DOHH2 (cell line): Measurements from ENCODE around the gene NDUFA5.

Experiments
- H3F3A ChIP-seq: fragments of 200-600 bp; sonication (generic), shearing (Covaris generic); 2 replicates; pipeline ENCODE4 v1.6.0; 2016; ENCODE audit warnings: antibody characterized with exemption, mild to moderate bottlenecking; ENCODE audit not compliant: control insufficient read depth, insufficient read depth
- H3K27ac ChIP-seq: fragments of 200-600 bp; sonication (generic); 2 replicates; pipeline ENCODE4 v1.5.1; 2014; ENCODE audit warnings: low read depth, mild to moderate bottlenecking, low read length, moderate library complexity
- H3K27me3 ChIP-seq: fragments of 200-600 bp; sonication (generic); 2 replicates; pipeline ENCODE4 v1.6.1; 2014; ENCODE audit warnings: mild to moderate bottlenecking, low read length, mixed read lengths; ENCODE audit not compliant: control insufficient read depth
- H3K36me3 ChIP-seq: fragments of 200-600 bp; sonication (generic); 2 replicates; pipeline ENCODE4 v1.6.1; 2014; ENCODE audit warnings: mild to moderate bottlenecking, low read length, moderate library complexity, mixed read lengths; ENCODE audit not compliant: control insufficient read depth
- H3K4me1 ChIP-seq: fragments of 200-600 bp; sonication (generic); 2 replicates; pipeline ENCODE4 v1.6.1; 2014; ENCODE audit warnings: mild to moderate bottlenecking, low read length, mixed read lengths; ENCODE audit not compliant: control insufficient read depth
- H3K4me2 ChIP-seq: fragments of 200-600 bp; sonication (generic); 2 replicates; pipeline ENCODE4 v1.6.0; 2014; ENCODE audit warnings: mild to moderate bottlenecking, low read length, moderate library complexity
- H3K4me3 ChIP-seq: fragments of 200-600 bp; sonication (generic); 2 replicates; pipeline ENCODE4 v1.5.1; 2014; ENCODE audit warnings: mild to moderate bottlenecking, low read length, mixed read lengths
- H3K79me2 ChIP-seq: fragments of 200-600 bp; sonication (generic); 2 replicates; pipeline ENCODE4 v1.6.1; 2014; ENCODE audit warnings: mild to moderate bottlenecking, low read length, mixed read lengths; ENCODE audit not compliant: control insufficient read depth
- H3K9me2 ChIP-seq: fragments of 200-600 bp; sonication (generic); replicated peaks from 2 replicates; pipeline ENCODE4 v1.6.1; 2014; ENCODE audit warnings: mild to moderate bottlenecking, low read length, mixed read lengths; ENCODE audit not compliant: control insufficient read depth
- H3K9me3 ChIP-seq: fragments of 200-600 bp; sonication (generic); 2 replicates; pipeline ENCODE4 v1.6.1; 2014; ENCODE audit warnings: antibody characterized with exemption, low read length, mixed read lengths; ENCODE audit not compliant: control insufficient read depth, insufficient read depth
- H4K20me1 ChIP-seq: fragments of 200-600 bp; sonication (generic); 2 replicates; pipeline ENCODE4 v1.6.0; 2014; ENCODE audit warnings: low read depth, mild to moderate bottlenecking, antibody characterized with exemption, low read length, moderate library complexity; ENCODE audit not compliant: control insufficient read depth, insufficient read depth
- CTCF ChIP-seq: fragments of 200-600 bp; sonication (generic); IDR thresholded peaks from one replicate; pipeline ENCODE4 v1.5.1; 2014; ENCODE audit warnings: antibody characterized with exemption, mild to moderate bottlenecking, low read depth, low read length; ENCODE audit not compliant: poor library complexity, severe bottlenecking
- EZH2phosphoT487 ChIP-seq: fragments of 200-600 bp; sonication (generic); IDR thresholded peaks from 2 replicates; pipeline ENCODE4 v1.6.1; 2017; ENCODE audit warnings: borderline replicate concordance, mild to moderate bottlenecking, antibody characterized with exemption, low read length, moderate library complexity, mixed read lengths

NDUFA5 gene

DNA sequence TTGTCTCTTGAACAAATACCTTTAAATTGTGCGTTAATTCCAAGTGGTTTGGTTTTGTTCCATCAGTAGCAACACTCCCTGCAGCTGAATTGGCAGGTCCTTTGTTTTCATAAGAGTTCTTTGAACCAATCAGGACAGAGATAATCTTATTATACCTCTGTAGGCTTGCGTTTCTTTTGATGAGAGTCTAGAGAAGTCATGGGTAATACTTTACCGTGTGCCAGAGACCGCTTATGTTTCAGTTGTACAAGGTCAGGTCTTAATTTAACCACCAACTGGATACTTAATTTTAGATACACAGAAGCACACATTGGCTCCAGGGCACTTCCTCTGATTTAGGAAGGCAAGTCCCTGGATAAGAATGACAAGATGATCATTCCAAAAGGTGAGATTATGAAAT is 43.9 kb upstream of the NDUFA5 start, which contains the start of gene ASB15:
Gene ASB15 (plus strand): TSS at position 292 of the 400 bp plus-strand sequence. CDS start 12,682 bp downstream, outside the sequence.
- Histone ChIP-seq H4K20me1 (no peaks in the 10 kb centered on the region), H3F3A (no peaks in the 10 kb centered on the region), H3K27me3 (peaks cover 10% of the 10 kb centered on the region), H3K9me3 (no peaks in the 10 kb centered on the region), H3K4me3 (no peak within 1 kb of the TSS), H3K36me3 (no peaks in the 10 kb centered on the region), H3K4me1 (no peaks in the 10 kb centered on the region), H3K79me2 (no peaks in the 10 kb centered on the region), H3K9me2 (no peaks in the 10 kb centered on the region), H3K4me2 (no peak within 1 kb of the TSS), H3K27ac (no peak within 1 kb of the TSS)
- TF ChIP-seq EZH2phosphoT487 = no peak
- TF ChIP-seq CTCF = no peak

GRCh38 chr7:123600876-123601275 is 43.3 kb upstream of the NDUFA5 start:
- Histone ChIP-seq H3K79me2 (no peaks in the 10 kb centered on the region), H3K4me2 (no peak overlapping the region), H3K27me3 (peaks cover 6% of the 10 kb centered on the region; the same call in 1 of the 2 replicates), H4K20me1 (no peaks in the 10 kb centered on the region), H3K36me3 (no peaks in the 10 kb centered on the region), H3F3A (no peaks in the 10 kb centered on the region), H3K27ac (no peak overlapping the region), H3K4me1 (no peaks in the 10 kb centered on the region), H3K9me2 (no peaks in the 10 kb centered on the region), H3K4me3 (no peak overlapping the region), H3K9me3 (no peaks in the 10 kb centered on the region)
- TF ChIP-seq EZH2phosphoT487 (no peak), CTCF (no peak)

DNA sequence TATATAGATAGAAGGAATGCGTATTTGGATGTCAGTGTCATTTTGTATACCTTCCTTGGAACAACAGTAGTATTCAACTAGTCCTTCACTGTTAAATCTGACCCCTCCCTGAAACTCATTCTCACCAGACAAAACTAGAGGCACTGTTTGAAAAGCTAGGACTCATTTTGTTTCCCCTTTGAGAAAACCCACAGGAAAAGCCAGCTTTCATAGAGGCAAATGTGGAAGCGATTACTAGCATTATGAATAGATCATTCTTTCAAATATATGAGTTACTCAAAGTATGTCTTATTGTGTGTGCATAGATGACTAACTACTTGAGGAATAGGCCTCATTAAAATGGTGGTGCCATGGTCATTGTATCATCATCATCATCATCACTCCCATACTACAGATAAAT is 42.1 kb upstream of the NDUFA5 start:
- H3K27me3 ChIP-seq = peaks cover 6% of the 10 kb centered on the region; the same call in 1 of the 2 replicates
- H3K79me2 ChIP-seq = no peaks in the 10 kb centered on the region
- no peaks in the 10 kb centered on the region for H3K9me3 ChIP-seq
- no peaks in the 10 kb centered on the region for H3F3A ChIP-seq
- no peaks in the 10 kb centered on the region for H4K20me1 ChIP-seq
- H3K4me3 ChIP-seq = no peak overlapping the region
- no peak for TF ChIP-seq CTCF
- no peak for TF ChIP-seq EZH2phosphoT487
- no peaks in the 10 kb centered on the region for H3K36me3 ChIP-seq
- H3K27ac ChIP-seq = no peak overlapping the region
- no peak overlapping the region for H3K4me2 ChIP-seq
- H3K4me1 ChIP-seq = no peaks in the 10 kb centered on the region
- H3K9me2 ChIP-seq = no peaks in the 10 kb centered on the region
